A549 (cell line): ENCODE measurements around the gene METRNL.
"Not testable (repeated sequence)": the region's sequence is repeated elsewhere in the genome, so short reads cannot be mapped to it uniquely, and the experiment has no call there.

ENCODE experiments used
- CBX8 ChIP-seq: fragments of 200-600 bp; sonication (generic); IDR thresholded peaks from 2 replicates; pipeline ENCODE4 v1.6.1; 2016
- CEBPB ChIP-seq, 2 experiments: fragments of >200 bp in 1 of 2; sonication (Bioruptor Twin) in 1 of 2; formaldehyde crosslinking in 1 of 2; IDR thresholded peaks; 2 replicates each; pipeline ENCODE4 v1.6.1; 2012 to 2016
- MYC ChIP-seq: IDR thresholded peaks from 2 replicates; pipeline ENCODE4 v1.6.1; 2012; ENCODE audit warnings: mild to moderate bottlenecking, inconsistent platforms, low read length, improper control_type of control experiment, borderline replicate concordance
- NFE2L2 ChIP-seq: fragments of 150-350 bp; conservative IDR thresholded peaks from 2 replicates; pipeline ENCODE4 v1.6.1; 2014; ENCODE audit warnings: low read length
- TF ChIP-seq, protein P1 (sequence below): fragments of >200 bp; sonication (Bioruptor Twin); formaldehyde crosslinking; IDR thresholded peaks from 3 replicates; pipeline ENCODE4 v1.5.1; 2016

DNA sequence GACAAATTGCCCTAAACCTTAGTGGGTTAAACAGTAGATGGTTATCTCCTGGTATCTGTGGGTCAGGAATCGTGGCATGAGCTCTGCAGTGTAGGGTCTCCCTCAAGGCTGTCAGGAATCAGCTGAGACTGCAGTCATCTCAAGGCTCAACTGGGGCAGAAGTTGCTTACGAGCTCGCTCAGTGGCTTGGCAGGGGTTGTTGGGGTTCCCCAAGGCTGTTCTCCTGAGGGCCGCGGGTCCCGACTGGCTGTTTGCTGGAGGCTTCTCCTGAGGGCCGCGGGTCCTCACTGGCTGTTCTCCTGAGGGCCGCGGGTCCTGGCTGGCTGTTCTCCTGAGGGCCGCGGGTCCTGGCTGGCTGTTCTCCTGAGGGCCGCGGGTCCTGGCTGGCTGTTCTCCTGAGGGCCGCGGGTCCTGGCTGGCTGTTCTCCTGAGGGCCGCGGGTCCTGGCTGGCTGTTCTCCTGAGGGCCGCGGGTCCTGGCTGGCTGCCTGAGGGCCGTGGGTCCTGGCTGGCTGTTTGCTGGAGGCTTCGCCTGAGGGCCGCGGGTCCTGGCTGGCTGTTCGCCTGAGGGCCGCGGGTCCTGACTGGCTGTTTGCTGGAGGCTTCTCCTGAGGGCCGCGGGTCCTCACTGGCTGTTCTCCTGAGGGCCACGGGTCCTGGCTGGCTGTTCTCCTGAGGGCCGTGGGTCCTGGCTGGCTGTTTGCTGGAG is 60.3 kb downstream of the METRNL start:
- TF ChIP-seq, protein P1, sequence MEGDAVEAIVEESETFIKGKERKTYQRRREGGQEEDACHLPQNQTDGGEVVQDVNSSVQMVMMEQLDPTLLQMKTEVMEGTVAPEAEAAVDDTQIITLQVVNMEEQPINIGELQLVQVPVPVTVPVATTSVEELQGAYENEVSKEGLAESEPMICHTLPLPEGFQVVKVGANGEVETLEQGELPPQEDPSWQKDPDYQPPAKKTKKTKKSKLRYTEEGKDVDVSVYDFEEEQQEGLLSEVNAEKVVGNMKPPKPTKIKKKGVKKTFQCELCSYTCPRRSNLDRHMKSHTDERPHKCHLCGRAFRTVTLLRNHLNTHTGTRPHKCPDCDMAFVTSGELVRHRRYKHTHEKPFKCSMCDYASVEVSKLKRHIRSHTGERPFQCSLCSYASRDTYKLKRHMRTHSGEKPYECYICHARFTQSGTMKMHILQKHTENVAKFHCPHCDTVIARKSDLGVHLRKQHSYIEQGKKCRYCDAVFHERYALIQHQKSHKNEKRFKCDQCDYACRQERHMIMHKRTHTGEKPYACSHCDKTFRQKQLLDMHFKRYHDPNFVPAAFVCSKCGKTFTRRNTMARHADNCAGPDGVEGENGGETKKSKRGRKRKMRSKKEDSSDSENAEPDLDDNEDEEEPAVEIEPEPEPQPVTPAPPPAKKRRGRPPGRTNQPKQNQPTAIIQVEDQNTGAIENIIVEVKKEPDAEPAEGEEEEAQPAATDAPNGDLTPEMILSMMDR, result not testable (repeated sequence)
- TF ChIP-seq NFE2L2; MYC; CBX8; CEBPB (IDR thresholded peaks at IDR 0.05): not testable (repeated sequence)
